B cell (primary cell): ENCODE results near the gene NCAPH2. TPM values are rescaled to one million over a fixed set of nuclear protein-coding genes. Genes with fewer than 3 reads are reported as not detected.

Source experiments
- ATAC-seq: fragments of 200-7000 bp; cut with Tn5 transposase; one replicate; pipeline ENCODE4 v1.10.0; 2021; ENCODE audit warnings: low read depth, mild to moderate bottlenecking, moderate number of reproducible peaks, moderate library complexity
- CTCF ChIA-PET: fragments of 350-600 bp; sonication (Branson Sonifier 250); formaldehyde crosslinking; loops from one replicate; lab custom pipeline; 2021; ENCODE audit warnings: antibody characterized with exemption, inconsistent platforms; lab: Charles Lee
- POLR2A ChIA-PET: fragments of 350-600 bp; sonication (Branson Sonifier 250); formaldehyde crosslinking; loops from one replicate; lab custom pipeline; 2021; ENCODE audit warnings: antibody characterized with exemption; lab: Charles Lee
- DNase-seq: peaks from one replicate; pipeline ENCODE4 v3.0.0; 2013
- H2AFZ ChIP-seq: 2 replicates; pipeline ENCODE4 v1.6.1; 2012; ENCODE audit warnings: mild to moderate bottlenecking, low read depth, low read length; ENCODE audit not compliant: insufficient read depth, poor library complexity, severe bottlenecking
- H3K27ac ChIP-seq, 2 donors: 1 replicate in 1 of 2; 2 replicates in 1 of 2; pipeline ENCODE4 v1.5.1; 2012 to 2013; ENCODE audit warnings: low read length in 2 of 2, mild to moderate bottlenecking in 2 of 2, moderate library complexity in 1 of 2
- H3K27me3 ChIP-seq, 4 experiments: fragments of 200-600 bp in 1 of 4; sonication (generic) in 1 of 4; replicated peaks in 1 of 4; 1 replicate in 2 of 4; 2 replicates in 2 of 4; pipeline versions ENCODE4 v1.6.1 to v1.7.0; 2013 to 2016; ENCODE audit warnings: low read length in 3 of 4, mild to moderate bottlenecking in 2 of 4, mixed read lengths in 1 of 4, moderate library complexity in 1 of 4; ENCODE audit not compliant: insufficient read depth in 4 of 4, control insufficient read depth in 3 of 4; ENCODE audit errors: control extremely low read depth in 1 of 4
- H3K36me3 ChIP-seq, 2 experiments: replicated peaks in 1 of 2; 1 replicate in 1 of 2; 2 replicates in 1 of 2; pipeline versions ENCODE4 v1.6.1 to v1.7.1; 2013; ENCODE audit warnings: low read length in 1 of 2; ENCODE audit not compliant: insufficient read depth in 2 of 2, control insufficient read depth in 1 of 2; ENCODE audit errors: control extremely low read depth in 1 of 2, extremely low read depth in 1 of 2
- H3K4me1 ChIP-seq, 2 donors: fragments of 200-600 bp in 1 of 2; sonication (generic) in 1 of 2; 1 replicate in 1 of 2; 2 replicates in 1 of 2; pipeline versions ENCODE4 v1.5.1 to v1.6.1; 2013 to 2017; ENCODE audit warnings: low read length in 2 of 2; ENCODE audit not compliant: control insufficient read depth in 2 of 2, insufficient read depth in 2 of 2
- H3K4me2 ChIP-seq: replicated peaks from 2 replicates; pipeline ENCODE3; 2012; ENCODE audit warnings: mild to moderate bottlenecking, low read depth, low read length; ENCODE audit not compliant: poor library complexity, severe bottlenecking
- H3K4me3 ChIP-seq, 5 experiments: fragments of 200-600 bp in 1 of 5; sonication (generic) in 1 of 5; 1 replicate in 3 of 5; 2 replicates in 2 of 5; pipeline versions ENCODE4 v1.5.1 to v1.7.0; 2011 to 2016; ENCODE audit warnings: low read length in 4 of 5, mild to moderate bottlenecking in 4 of 5, low read depth in 2 of 5, control low read depth in 1 of 5, moderate library complexity in 1 of 5; ENCODE audit not compliant: insufficient read depth in 1 of 5; ENCODE audit errors: control extremely low read depth in 1 of 5, extremely low read depth in 1 of 5
- H3K79me2 ChIP-seq: fragments of 200-600 bp; sonication (generic); one replicate; pipeline ENCODE4 v1.6.0; 2016; ENCODE audit warnings: low read length; ENCODE audit not compliant: control insufficient read depth, insufficient read depth
- H3K9ac ChIP-seq: fragments of 200-600 bp; sonication (generic); 2 replicates; pipeline ENCODE4 v1.6.1; 2017; ENCODE audit warnings: mild to moderate bottlenecking, low read length, moderate library complexity
- H3K9me3 ChIP-seq, 3 donors: one replicate each; pipeline versions ENCODE4 v1.6.1 to v1.7.1; 2013; ENCODE audit warnings: low read length in 2 of 3; ENCODE audit not compliant: control insufficient read depth in 2 of 3, insufficient read depth in 1 of 3; ENCODE audit errors: control extremely low read depth in 1 of 3
- H4K20me1 ChIP-seq: 2 replicates; pipeline ENCODE4 v1.6.0; 2012; ENCODE audit warnings: mild to moderate bottlenecking, low read length; ENCODE audit not compliant: insufficient read depth, control insufficient read depth, poor library complexity, severe bottlenecking
- H3K27ac Mint-ChIP-seq: one replicate; pipeline ENCODE4 v1.8.0; 2021; ENCODE audit warnings: mixed read lengths
- H3K27me3 Mint-ChIP-seq: one replicate; pipeline ENCODE4 v1.8.0; 2021; ENCODE audit warnings: mixed read lengths
- H3K4me1 Mint-ChIP-seq: one replicate; pipeline ENCODE4 v1.8.0; 2021; ENCODE audit warnings: mixed read lengths
- H3K4me3 Mint-ChIP-seq: one replicate; pipeline ENCODE4 v1.8.0; 2021; ENCODE audit warnings: mixed read lengths
- H3K9me3 Mint-ChIP-seq: one replicate; pipeline ENCODE4 v1.8.0; 2022; ENCODE audit warnings: mixed read lengths; ENCODE audit not compliant: insufficient read depth
- EZH2 ChIP-seq: IDR thresholded peaks from 2 replicates; pipeline ENCODE4 v1.6.1; 2012; ENCODE audit warnings: borderline replicate concordance, low read depth, mild to moderate bottlenecking, moderate library complexity, low read length; ENCODE audit not compliant: insufficient read depth, poor library complexity, severe bottlenecking
- WGBS: methylation state at CpG from one replicate; pipeline ENCODE4 v1.1.5; 2013; ENCODE audit warnings: missing lambda C conversion rate; ENCODE audit not compliant: insufficient coverage; 5-methylcytosine and 5-hydroxymethylcytosine counted together
- intact Hi-C: fragments of 100-400 bp; cut with micrococcal nuclease; formaldehyde crosslinking; loops from one replicate; pipeline ENCODE4 v1.10.0; 2022
- polyA plus RNA-seq: library from polyadenylated mRNA; depleted of rRNA; stranded (reverse); fragments of >200 nt; gene quantifications from 2 replicates; pipeline ENCODE4 v1.2.3, GENCODE V29; 2012
- total RNA-seq, 2 donors: library from RNA; stranded (reverse); fragments of 120-200 nt in 1 of 2; gene quantifications; 1 replicate in 1 of 2; 2 replicates in 1 of 2; pipeline versions ENCODE4 v1.2.3 to v1.2.4, GENCODE V29; 2013 to 2022
- TF ChIP-seq, protein P1 (sequence below): fragments of 200-600 bp; IDR thresholded peaks from one replicate; pipeline ENCODE4 v1.8.0; 2022; ENCODE audit warnings: antibody characterized with exemption, mild to moderate bottlenecking

The NCAPH2 gene
- total and polyA plus RNA-seq, 2 donors (not counting 1 experiment from before 2014, with no cell fraction given), result 47.1 to 76.9 TPM

- WGBS, result 80% methylated on average over 3 of the region's 6 CpGs
- Histone ChIP-seq H4K20me1 (peaks cover 36% of the 10 kb centered on the region), H3K27me3 (peaks cover 0 to 2% (median 0%) of the 10 kb centered on the region in 4 experiments), H3K79me2 (peaks cover 49% of the 10 kb centered on the region), H3K4me2 (peak overlapping the region; percentile 99), H3K9ac (peak overlapping the region; percentile 87), H3K36me3 (peaks cover 0 to 5% of the 10 kb centered on the region in 2 experiments), H3K27ac (no peak overlapping the region), H3K4me3 (peak overlapping the region in 1 of 5 experiments; percentile 72), H3K9me3 (no peaks in the 10 kb centered on the region), H3K4me1 (peaks cover 39 to 43% of the 10 kb centered on the region in 2 donors), H2AFZ (peak overlapping the region; percentile 95)
- Mint-ChIP-seq H3K4me1 (peaks cover 46% of the 10 kb centered on the region), H3K27ac (peak overlapping the region; percentile 71), H3K9me3 (no peaks in the 10 kb centered on the region), H3K4me3 (peak overlapping the region; percentile 74), H3K27me3 (peaks cover 4% of the 10 kb centered on the region)
- POLR2A ChIA-PET, result no interaction called here
- CTCF ChIA-PET, result interaction anchor here (3.5 kb wide), 1 partner anchor 22 kb away, joined by 12 read pairs; no protein-coding TSS in a partner anchor
- TF ChIP-seq, protein P1, sequence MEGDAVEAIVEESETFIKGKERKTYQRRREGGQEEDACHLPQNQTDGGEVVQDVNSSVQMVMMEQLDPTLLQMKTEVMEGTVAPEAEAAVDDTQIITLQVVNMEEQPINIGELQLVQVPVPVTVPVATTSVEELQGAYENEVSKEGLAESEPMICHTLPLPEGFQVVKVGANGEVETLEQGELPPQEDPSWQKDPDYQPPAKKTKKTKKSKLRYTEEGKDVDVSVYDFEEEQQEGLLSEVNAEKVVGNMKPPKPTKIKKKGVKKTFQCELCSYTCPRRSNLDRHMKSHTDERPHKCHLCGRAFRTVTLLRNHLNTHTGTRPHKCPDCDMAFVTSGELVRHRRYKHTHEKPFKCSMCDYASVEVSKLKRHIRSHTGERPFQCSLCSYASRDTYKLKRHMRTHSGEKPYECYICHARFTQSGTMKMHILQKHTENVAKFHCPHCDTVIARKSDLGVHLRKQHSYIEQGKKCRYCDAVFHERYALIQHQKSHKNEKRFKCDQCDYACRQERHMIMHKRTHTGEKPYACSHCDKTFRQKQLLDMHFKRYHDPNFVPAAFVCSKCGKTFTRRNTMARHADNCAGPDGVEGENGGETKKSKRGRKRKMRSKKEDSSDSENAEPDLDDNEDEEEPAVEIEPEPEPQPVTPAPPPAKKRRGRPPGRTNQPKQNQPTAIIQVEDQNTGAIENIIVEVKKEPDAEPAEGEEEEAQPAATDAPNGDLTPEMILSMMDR, result no peak
- TF ChIP-seq EZH2, result no peak
- DNase-seq, result no peak
- intact Hi-C loops, result loop anchor here (1.0 to 10.0 kb wide), 2 partner anchors 145 to 541 kb away; no protein-coding TSS in a partner anchor
- ATAC-seq, result no peak
These were observed 32.4 kb upstream of the NCAPH2 start for GRCh38 chr22:50475652-50476002.

- Histone ChIP-seq H3K9me3 (peaks cover 0 to 3% (median 0%) of the 10 kb centered on the region in 3 donors), H3K27ac (no peak overlapping the region), H3K9ac (no peak overlapping the region), H3K4me3 (no peak overlapping the region), H3K4me1 (peaks cover 33 to 38% of the 10 kb centered on the region in 2 donors), H4K20me1 (peaks cover 24% of the 10 kb centered on the region), H2AFZ (no peak overlapping the region), H3K36me3 (peaks cover 0 to 4% of the 10 kb centered on the region in 2 experiments), H3K27me3 (peaks cover 0 to 5% (median 2%) of the 10 kb centered on the region in 4 experiments), H3K4me2 (no peak overlapping the region), H3K79me2 (peaks cover 37% of the 10 kb centered on the region)
- DNase-seq, result no peak
- H3K4me3 Mint-ChIP-seq, result peak overlapping the region; percentile 54
- TF ChIP-seq EZH2, result no peak
- TF ChIP-seq, protein P1, result no peak
- H3K9me3 Mint-ChIP-seq, result no peaks in the 10 kb centered on the region
- no peak for ATAC-seq
- H3K27ac Mint-ChIP-seq, result peak overlapping the region; percentile 51
- WGBS, result 37% methylated on average over 7 of the region's 7 CpGs
- H3K27me3 Mint-ChIP-seq, result peaks cover 4% of the 10 kb centered on the region
- ChIA-PET POLR2A (interaction anchor here (0.6 kb wide), 1 partner anchor 51 kb away, joined by 3 read pairs; no protein-coding TSS in a partner anchor), CTCF (interaction anchor here (3.5 kb wide), 1 partner anchor 21 kb away, joined by 12 read pairs; no protein-coding TSS in a partner anchor)
- intact Hi-C loops, result loop anchor here (10.0 kb wide), 1 partner anchor 542 kb away; no protein-coding TSS in a partner anchor
- peaks cover 35% of the 10 kb centered on the region for H3K4me1 Mint-ChIP-seq
These were observed 31.2 kb upstream of the NCAPH2 start for GRCh38 chr22:50476868-50477267.
